Caco-2 (cell line): ENCODE results near the gene C17orf113. TPM values are rescaled to one million over a fixed set of nuclear protein-coding genes. Genes with fewer than 3 reads are reported as not detected.

Experiments used
- Bru-seq: library from RNA; stranded (reverse); fragments of 400-500 nt; gene quantifications from one replicate; lab custom pipeline; 2021; lab: Mats Ljungman, UMichigan
- BruChase-seq, 2 experiments: library from RNA; stranded (reverse); fragments of 400-500 nt; gene quantifications; one replicate each; lab custom pipeline; 2021; lab: Mats Ljungman, UMichigan
- BruUV-seq: library from RNA; stranded (reverse); fragments of 400-500 nt; replicated peaks from 2 replicates; lab custom pipeline; 2021; lab: Mats Ljungman, UMichigan
- CTCF ChIA-PET: fragments of 300-600 bp; sonication (Branson Sonifier 250); formaldehyde crosslinking; loops from one replicate; lab custom pipeline; 2022; ENCODE audit warnings: antibody characterized with exemption; lab: Charles Lee
- POLR2A ChIA-PET: fragments of 300-600 bp; sonication (Branson Sonifier 250); formaldehyde crosslinking; loops from one replicate; lab custom pipeline; 2022; ENCODE audit warnings: antibody characterized with exemption; lab: Charles Lee
- DNase-seq, 2 experiments: peaks; one replicate each; pipeline versions ENCODE4 v3.0.0 to v3.0.0-alpha.2; 2020 to 2022
- H3K27me3 ChIP-seq: replicated peaks from 2 replicates; pipeline ENCODE4 v1.6.0; 2011; ENCODE audit warnings: low read length; ENCODE audit not compliant: control insufficient read depth, insufficient read depth
- H3K36me3 ChIP-seq: 2 replicates; pipeline ENCODE4 v1.5.1; 2011; ENCODE audit warnings: low read length; ENCODE audit not compliant: control insufficient read depth, insufficient read depth
- H3K4me1 ChIP-seq: fragments of 250-450 bp; sonication (Bioruptor Pico); 2 replicates; pipeline ENCODE4 v1.5.1; 2020; ENCODE audit warnings: mild to moderate bottlenecking
- H3K4me3 ChIP-seq: 2 replicates; pipeline ENCODE4 v1.5.1; 2011; ENCODE audit warnings: low read depth, mild to moderate bottlenecking, control low read depth, low read length
- H3K9me3 ChIP-seq: fragments of 250-450 bp; sonication (Bioruptor Pico); 2 replicates; pipeline ENCODE4 v1.5.1; 2020; ENCODE audit warnings: mild to moderate bottlenecking, moderate library complexity
- H3K27ac Mint-ChIP-seq: one replicate; pipeline ENCODE4 v1.8.0; 2022; ENCODE audit warnings: mixed read lengths; ENCODE audit not compliant: unreplicated experiment
- H3K27me3 Mint-ChIP-seq: one replicate; pipeline ENCODE4 v1.8.0; 2022; ENCODE audit warnings: mixed read lengths; ENCODE audit not compliant: insufficient read depth, unreplicated experiment
- H3K36me3 Mint-ChIP-seq: one replicate; pipeline ENCODE4 v1.8.0; 2022; ENCODE audit warnings: mild to moderate bottlenecking, mixed read lengths; ENCODE audit not compliant: insufficient read depth, unreplicated experiment
- H3K4me1 Mint-ChIP-seq: one replicate; pipeline ENCODE4 v1.8.0; 2022; ENCODE audit warnings: low read depth, mixed read lengths; ENCODE audit not compliant: unreplicated experiment
- H3K4me3 Mint-ChIP-seq: one replicate; pipeline ENCODE4 v1.8.0; 2022; ENCODE audit warnings: mild to moderate bottlenecking, moderate library complexity, mixed read lengths; ENCODE audit not compliant: unreplicated experiment
- H3K9me3 Mint-ChIP-seq: one replicate; pipeline ENCODE4 v1.8.0; 2022; ENCODE audit warnings: mixed read lengths; ENCODE audit not compliant: unreplicated experiment
- intact Hi-C: fragments of 100-400 bp; cut with micrococcal nuclease; formaldehyde crosslinking; loops from one replicate; pipeline ENCODE4 v1.10.0; 2022; ENCODE audit not compliant: unreplicated experiment
- long read RNA-seq: library from polyadenylated mRNA; stranded (forward); transcript quantifications from one replicate; pipeline ENCODE4 v2.0.0, GENCODE V29; 2022
- total RNA-seq: library from RNA; stranded (reverse); gene quantifications from 2 replicates; pipeline ENCODE4 v1.2.3, GENCODE V29; 2022
- TF ChIP-seq, protein P1 (sequence below), 2 experiments: fragments of 200-600 bp in 1 of 2; IDR thresholded peaks; 1 replicate in 1 of 2; 2 replicates in 1 of 2; pipeline versions ENCODE4 v1.5.1 to v1.8.0; 2011 to 2022; ENCODE audit warnings: antibody characterized with exemption in 1 of 2, control low read depth in 1 of 2, inconsistent platforms in 1 of 2, low read depth in 1 of 2, low read length in 1 of 2, mild to moderate bottlenecking in 1 of 2, moderate library complexity in 1 of 2; ENCODE audit not compliant: insufficient read depth in 1 of 2, severe bottlenecking in 1 of 2, unreplicated experiment in 1 of 2

The C17orf113 gene
- total RNA-seq = 3.8 and 4.7 TPM in 2 replicates
- percentile 48 among the genes with signal in this experiment for Bru-seq, nascent RNA
- percentile 59 among the genes with signal in this experiment for BruChase-seq, experiment 1, labeled RNA remaining after a 2-hour chase
- BruChase-seq, experiment 2, labeled RNA remaining after a 6-hour chase = percentile 61 among the genes with signal in this experiment
- long read RNA-seq, partial matches to known transcripts = 2 of 5 reads
- long read RNA-seq, other reads (novel, unspliced or antisense) = 2 of 5 reads

DNA sequence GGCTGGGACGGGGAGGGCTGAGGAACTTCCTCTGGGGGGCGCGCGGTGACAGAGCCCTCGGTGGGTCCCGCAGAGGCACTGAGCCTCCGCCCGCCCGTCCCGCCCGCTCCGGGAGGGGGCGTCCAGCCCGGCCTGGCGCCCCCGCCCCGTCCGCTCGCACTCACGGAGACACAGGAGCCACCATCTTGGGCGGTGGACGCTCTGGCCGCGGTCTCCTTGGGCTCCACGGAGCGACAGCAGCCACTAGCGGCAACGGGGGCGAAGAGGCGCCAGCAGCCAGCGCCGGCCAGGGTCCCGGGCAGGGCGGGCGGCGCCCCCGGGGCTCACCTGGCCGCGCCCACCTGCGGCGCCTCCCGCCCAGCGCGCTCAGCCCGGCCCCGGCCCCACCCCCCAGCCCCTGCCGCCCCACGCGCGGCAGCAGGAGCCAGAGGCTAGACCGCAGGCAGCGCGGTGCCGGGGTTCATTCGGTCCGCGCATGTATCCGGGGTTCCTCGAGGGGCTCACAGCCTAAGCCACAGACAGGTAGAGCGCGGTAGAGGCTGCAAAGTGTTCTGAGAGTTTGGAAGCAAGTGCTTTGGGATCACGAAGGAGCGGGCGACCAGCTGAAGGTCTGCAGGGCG, at the start of gene C17orf113:
Gene C17orf113 (minus strand): TSS at position 209 of the 620 bp plus-strand sequence. CDS start 7,225 bp downstream, outside the sequence.
- H3K27ac Mint-ChIP-seq = peak within 1 kb of the TSS; percentile 63
- no TSS peak for BruUV-seq
- no peaks in the 10 kb centered on the region for H3K36me3 Mint-ChIP-seq
- DNase-seq = peak; percentile 83 to 89
- POLR2A ChIA-PET = interaction anchor here (0.7 kb wide), 1 partner anchor 29 kb away, joined by 3 read pairs; no protein-coding TSS in a partner anchor
- H3K4me3 Mint-ChIP-seq = peak within 1 kb of the TSS; percentile 92
- peak within 1 kb of the TSS; percentile 65 for H3K4me3 ChIP-seq
- TF ChIP-seq, protein P1, sequence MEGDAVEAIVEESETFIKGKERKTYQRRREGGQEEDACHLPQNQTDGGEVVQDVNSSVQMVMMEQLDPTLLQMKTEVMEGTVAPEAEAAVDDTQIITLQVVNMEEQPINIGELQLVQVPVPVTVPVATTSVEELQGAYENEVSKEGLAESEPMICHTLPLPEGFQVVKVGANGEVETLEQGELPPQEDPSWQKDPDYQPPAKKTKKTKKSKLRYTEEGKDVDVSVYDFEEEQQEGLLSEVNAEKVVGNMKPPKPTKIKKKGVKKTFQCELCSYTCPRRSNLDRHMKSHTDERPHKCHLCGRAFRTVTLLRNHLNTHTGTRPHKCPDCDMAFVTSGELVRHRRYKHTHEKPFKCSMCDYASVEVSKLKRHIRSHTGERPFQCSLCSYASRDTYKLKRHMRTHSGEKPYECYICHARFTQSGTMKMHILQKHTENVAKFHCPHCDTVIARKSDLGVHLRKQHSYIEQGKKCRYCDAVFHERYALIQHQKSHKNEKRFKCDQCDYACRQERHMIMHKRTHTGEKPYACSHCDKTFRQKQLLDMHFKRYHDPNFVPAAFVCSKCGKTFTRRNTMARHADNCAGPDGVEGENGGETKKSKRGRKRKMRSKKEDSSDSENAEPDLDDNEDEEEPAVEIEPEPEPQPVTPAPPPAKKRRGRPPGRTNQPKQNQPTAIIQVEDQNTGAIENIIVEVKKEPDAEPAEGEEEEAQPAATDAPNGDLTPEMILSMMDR (IDR thresholded peaks at IDR 0.05; ENCODE audit: insufficient read depth in 1 of 2, low read depth in 1 of 2, low read length in 1 of 2, severe bottlenecking in 1 of 2, unreplicated experiment in 1 of 2) = peak; percentile 58 to 63
- no peaks in the 10 kb centered on the region for H3K36me3 ChIP-seq
- no peaks in the 10 kb centered on the region for H3K9me3 Mint-ChIP-seq
- peaks cover 26% of the 10 kb centered on the region for H3K4me1 Mint-ChIP-seq
- H3K27me3 Mint-ChIP-seq = no peaks in the 10 kb centered on the region
- peaks cover 16% of the 10 kb centered on the region for H3K4me1 ChIP-seq
- no peaks in the 10 kb centered on the region for H3K9me3 ChIP-seq
- no peaks in the 10 kb centered on the region for H3K27me3 ChIP-seq
- intact Hi-C loops = loop anchor here (1.0 kb wide), 1 partner anchor 25 kb away; no protein-coding TSS in a partner anchor
- CTCF ChIA-PET = interaction anchor here (0.6 to 0.8 kb wide), 3 partner anchors 87 to 337 kb away, joined by 3 to 5 read pairs (median 3); no protein-coding TSS in a partner anchor

DNA sequence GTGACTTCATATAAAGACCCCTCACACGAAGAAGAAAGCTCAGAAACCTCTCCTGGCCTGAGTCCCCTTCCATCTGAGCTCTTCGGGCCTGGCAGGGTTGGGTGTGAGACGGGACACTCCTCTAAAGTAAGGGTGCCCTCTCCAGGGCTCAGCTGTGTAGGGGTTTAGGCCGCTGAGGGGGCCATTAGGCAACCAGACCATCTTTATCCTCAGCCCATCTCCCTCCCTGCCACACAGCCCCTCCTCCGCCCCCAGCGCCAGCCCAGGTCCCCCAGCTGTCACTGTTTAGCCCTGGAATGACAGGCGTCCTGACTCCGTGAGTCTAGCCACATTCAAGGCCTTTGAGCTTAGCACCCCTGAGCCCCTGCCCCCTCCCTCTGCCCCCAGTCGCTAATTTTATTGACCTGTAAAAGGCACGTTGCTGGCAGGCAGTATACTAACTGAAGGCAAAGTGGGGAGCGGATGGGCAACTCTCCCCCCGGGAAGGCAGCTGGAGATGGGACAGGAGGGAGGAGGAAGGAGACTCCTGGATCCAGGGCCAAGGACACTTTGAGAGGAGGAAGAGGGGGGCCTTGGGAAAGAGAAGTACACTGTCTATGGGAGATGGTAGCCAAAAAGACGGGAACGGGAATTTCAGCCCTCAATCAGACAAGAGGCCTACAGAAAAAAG, 48.5 kb upstream of the C17orf113 start:
- Histone ChIP-seq H3K27me3 (0 out of 2 replicates have a peak, but pooled peaks cover 2% of the 10 kb centered on the region), H3K36me3 (no peaks in the 10 kb centered on the region), H3K9me3 (no peaks in the 10 kb centered on the region), H3K4me1 (peaks cover 8% of the 10 kb centered on the region), H3K4me3 (no peak overlapping the region)
- intact Hi-C loops = no loop called here
- POLR2A ChIA-PET = no interaction called here
- CTCF ChIA-PET = interaction anchor here (0.5 to 1.3 kb wide), 6 partner anchors 31 to 307 kb away, joined by 3 to 6 read pairs (median 4); partner anchors contain the start of gene DNAJC7
- Mint-ChIP-seq H3K27me3 (no peaks in the 10 kb centered on the region), H3K36me3 (no peaks in the 10 kb centered on the region), H3K9me3 (no peaks in the 10 kb centered on the region), H3K4me3 (peak overlapping the region; percentile 39), H3K27ac (no peak overlapping the region), H3K4me1 (no peaks in the 10 kb centered on the region)
- BruUV-seq = no TSS peak
- DNase-seq = no peak
- TF ChIP-seq, protein P1 (IDR thresholded peaks at IDR 0.05; ENCODE audit: insufficient read depth in 1 of 2, low read depth in 1 of 2, low read length in 1 of 2, severe bottlenecking in 1 of 2, unreplicated experiment in 1 of 2) = no peak
